Gastrocnemius medialis (tissue), 4 donors: Measurements from ENCODE around the gene PEBP1. TPM values are rescaled to one million over a fixed set of nuclear protein-coding genes. Genes with fewer than 3 reads are reported as not detected.

Source experiments
- ATAC-seq, 2 donors: fragments of 150-250 bp; one replicate each; pipeline ENCODE4 v1.9.1; 2016
- DNase-seq, 2 donors: peaks; one replicate each; pipeline ENCODE4 v3.0.0-alpha.2; 2019
- H3K27ac ChIP-seq, 4 donors: fragments of 200-600 bp; sonication (generic); 1 replicate in 1 of 4; 2 replicates in 3 of 4; pipeline ENCODE4 v1.5.1; 2016 to 2018; ENCODE audit warnings: mild to moderate bottlenecking in 2 of 4, moderate library complexity in 1 of 4
- H3K27me3 ChIP-seq, 3 donors: fragments of 200-600 bp; sonication (generic) in 2 of 3; 1 replicate in 1 of 3; 2 replicates in 2 of 3; pipeline versions ENCODE4 v1.5.1 to v1.6.0; 2016 to 2019; ENCODE audit warnings: mild to moderate bottlenecking in 1 of 3, moderate library complexity in 1 of 3
- H3K36me3 ChIP-seq, 2 donors: fragments of 200-600 bp; sonication (generic) in 1 of 2; one replicate each; pipeline ENCODE4 v1.5.1; 2017 to 2018
- H3K4me1 ChIP-seq, 2 donors: fragments of 200-600 bp; sonication (generic) in 1 of 2; one replicate each; pipeline ENCODE4 v1.5.1; 2016 to 2017; ENCODE audit warnings: mild to moderate bottlenecking in 2 of 2
- H3K4me3 ChIP-seq, 4 donors: fragments of 200-600 bp; sonication (generic) in 3 of 4; 1 replicate in 1 of 4; 2 replicates in 3 of 4; pipeline ENCODE4 v1.5.1; 2016 to 2019; ENCODE audit warnings: mild to moderate bottlenecking in 2 of 4
- H3K9me3 ChIP-seq, 3 donors: fragments of 200-600 bp; sonication (generic) in 2 of 3; 1 replicate in 1 of 3; 2 replicates in 2 of 3; pipeline ENCODE4 v1.5.1; 2016 to 2019
- POLR2A ChIP-seq, 2 donors: fragments of 450-650 bp; IDR thresholded peaks; one replicate each; pipeline ENCODE4 v1.6.1; 2017; ENCODE audit warnings: antibody characterized with exemption in 2 of 2, mild to moderate bottlenecking in 2 of 2, moderate library complexity in 2 of 2
- in situ Hi-C, 4 donors: fragments of 200-750 bp; cut with MboI; loops; one replicate each; pipeline versions ENCODE4 v1.15.0 to v1.8.0; 2017; ENCODE audit warnings: low sequenced_read_pairs in 4 of 4
- intact Hi-C: fragments of 100-400 bp; cut with DNase I; formaldehyde crosslinking; loops from one replicate; pipeline ENCODE4 v1.15.1; 2023; ENCODE audit warnings: low total_unique reads
- total RNA-seq, 4 donors: library from RNA; depleted of rRNA; stranded (reverse); fragments of >200 nt; gene quantifications; one replicate each; pipeline versions ENCODE4 v1.1.0 to v1.2.3, GENCODE V29; 2016
- TF ChIP-seq, protein P1 (sequence below), 5 experiments: fragments of 450-650 bp in 3 of 5; fragments of 200-600 bp in 2 of 5; sonication (generic) in 2 of 5; IDR thresholded peaks in 4 of 5; conservative IDR thresholded peaks in 1 of 5; 1 replicate in 4 of 5; 2 replicates in 1 of 5; pipeline ENCODE4 v1.5.1; 2016 to 2019; ENCODE audit warnings: antibody characterized with exemption in 5 of 5, mild to moderate bottlenecking in 3 of 5, moderate library complexity in 3 of 5

Gene PEBP1
- total RNA-seq, 4 donors from 2014 or later: 306 to 442 (median 330) TPM

- in situ Hi-C loops (no loop called here), intact Hi-C loops (no loop called here)
- Histone ChIP-seq H3K36me3 (no peaks in the 10 kb centered on the region), H3K27ac (peak overlapping the region; percentile 16 to 74 (median 32)), H3K9me3 (no peaks in the 10 kb centered on the region), H3K27me3 (no peaks in the 10 kb centered on the region), H3K4me1 (peaks cover 44 to 49% of the 10 kb centered on the region in 2 donors), H3K4me3 (no peak overlapping the region)
- peak in 1 of 2 donors; percentile 39 for ATAC-seq
- no peak for TF ChIP-seq POLR2A (IDR thresholded peaks at IDR 0.05)
- TF ChIP-seq, protein P1, sequence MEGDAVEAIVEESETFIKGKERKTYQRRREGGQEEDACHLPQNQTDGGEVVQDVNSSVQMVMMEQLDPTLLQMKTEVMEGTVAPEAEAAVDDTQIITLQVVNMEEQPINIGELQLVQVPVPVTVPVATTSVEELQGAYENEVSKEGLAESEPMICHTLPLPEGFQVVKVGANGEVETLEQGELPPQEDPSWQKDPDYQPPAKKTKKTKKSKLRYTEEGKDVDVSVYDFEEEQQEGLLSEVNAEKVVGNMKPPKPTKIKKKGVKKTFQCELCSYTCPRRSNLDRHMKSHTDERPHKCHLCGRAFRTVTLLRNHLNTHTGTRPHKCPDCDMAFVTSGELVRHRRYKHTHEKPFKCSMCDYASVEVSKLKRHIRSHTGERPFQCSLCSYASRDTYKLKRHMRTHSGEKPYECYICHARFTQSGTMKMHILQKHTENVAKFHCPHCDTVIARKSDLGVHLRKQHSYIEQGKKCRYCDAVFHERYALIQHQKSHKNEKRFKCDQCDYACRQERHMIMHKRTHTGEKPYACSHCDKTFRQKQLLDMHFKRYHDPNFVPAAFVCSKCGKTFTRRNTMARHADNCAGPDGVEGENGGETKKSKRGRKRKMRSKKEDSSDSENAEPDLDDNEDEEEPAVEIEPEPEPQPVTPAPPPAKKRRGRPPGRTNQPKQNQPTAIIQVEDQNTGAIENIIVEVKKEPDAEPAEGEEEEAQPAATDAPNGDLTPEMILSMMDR (IDR thresholded peaks at IDR 0.05 in 4 of 5, conservative IDR thresholded peaks at IDR 0.05 in 1 of 5): no peak
- DNase-seq: no peak
These were observed 52.0 kb downstream of the PEBP1 start for GRCh38 chr12:118187751-118188435.

- no peaks in the 10 kb centered on the region for H3K9me3 ChIP-seq
- no peaks in the 10 kb centered on the region for H3K36me3 ChIP-seq
- TF ChIP-seq, protein P1 (IDR thresholded peaks at IDR 0.05 in 4 of 5, conservative IDR thresholded peaks at IDR 0.05 in 1 of 5): no peak
- no peak for TF ChIP-seq POLR2A (IDR thresholded peaks at IDR 0.05)
- DNase-seq: no peak
- in situ Hi-C loops (no loop called here), intact Hi-C loops (no loop called here)
- ATAC-seq: peak in 1 of 2 donors; percentile 30
- peak overlapping the region in 3 of 4 donors; percentile 19 to 74 (median 46) for H3K27ac ChIP-seq
- H3K27me3 ChIP-seq: no peaks in the 10 kb centered on the region
- H3K4me3 ChIP-seq: peak overlapping the region in 2 of 4 donors; percentile 3 to 42
- peaks cover 37 to 40% of the 10 kb centered on the region in 2 donors for H3K4me1 ChIP-seq
These were observed 52.9 kb downstream of the PEBP1 start for GRCh38 chr12:118188690-118189371.

- in situ Hi-C loops (no loop called here), intact Hi-C loops (no loop called here)
- DNase-seq: no peak
- H3K4me1 ChIP-seq: peaks cover 37 to 38% of the 10 kb centered on the region in 2 donors
- H3K36me3 ChIP-seq: no peaks in the 10 kb centered on the region
- TF ChIP-seq, protein P1 (IDR thresholded peaks at IDR 0.05 in 4 of 5, conservative IDR thresholded peaks at IDR 0.05 in 1 of 5): no peak
- TF ChIP-seq POLR2A (IDR thresholded peaks at IDR 0.05): no peak
- ATAC-seq: peak; percentile 32 to 62
- H3K9me3 ChIP-seq: no peaks in the 10 kb centered on the region
- peak overlapping the region; percentile 35 to 47 (median 44) for H3K4me3 ChIP-seq
- peak overlapping the region; percentile 52 to 74 (median 62) for H3K27ac ChIP-seq
- no peaks in the 10 kb centered on the region for H3K27me3 ChIP-seq
These were observed 53.8 kb downstream of the PEBP1 start for GRCh38 chr12:118189741-118190191.

DNA sequence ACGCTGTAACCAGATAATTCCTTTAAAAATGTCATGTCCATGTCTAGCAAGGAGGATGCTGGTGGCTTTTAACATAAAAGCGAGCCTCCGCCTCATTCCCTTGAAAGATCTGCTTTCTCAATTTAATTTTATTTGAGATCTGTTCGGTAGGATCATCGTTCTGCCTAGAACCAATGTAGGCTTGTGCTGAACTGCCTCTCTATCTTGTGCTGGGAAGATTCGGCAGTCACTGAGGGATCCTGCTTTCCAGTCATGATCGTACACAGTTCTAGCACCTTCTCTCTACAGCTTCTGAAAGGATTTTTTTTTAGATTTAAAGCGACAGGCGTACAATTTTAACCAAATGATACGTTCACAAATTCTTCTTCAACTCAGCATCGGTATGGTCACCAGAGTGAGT is 54.3 kb downstream of the PEBP1 start:
- DNase-seq: no peak
- Histone ChIP-seq H3K36me3 (no peaks in the 10 kb centered on the region), H3K9me3 (no peaks in the 10 kb centered on the region), H3K4me1 (peaks cover 37 to 38% of the 10 kb centered on the region in 2 donors), H3K27me3 (no peaks in the 10 kb centered on the region), H3K27ac (peak overlapping the region; percentile 52 to 74 (median 62)), H3K4me3 (peak overlapping the region; percentile 35 to 47 (median 44))
- ATAC-seq: peak; percentile 64 to 68
- in situ Hi-C loops: no loop called here
- TF ChIP-seq POLR2A (IDR thresholded peaks at IDR 0.05): no peak
- TF ChIP-seq, protein P1 (IDR thresholded peaks at IDR 0.05 in 4 of 5, conservative IDR thresholded peaks at IDR 0.05 in 1 of 5): no peak
- intact Hi-C loops: no loop called here
